GM23338 (cell line): ENCODE results near the gene PIP5K1A.

Source experiments
- CREB1 ChIP-seq: fragments of 250-450 bp; sonication (Bioruptor Pico); IDR thresholded peaks from 2 replicates; pipeline ENCODE4 v1.5.0; 2020; ENCODE audit warnings: low read depth, mild to moderate bottlenecking, moderate library complexity
- CTCF ChIP-seq, 2 experiments: fragments of 200-600 bp in 1 of 2; sonication (generic) in 1 of 2; conservative IDR thresholded peaks; 2 replicates each; pipeline versions ENCODE4 v1.5.1 to v1.6.1; 2016 to 2017; ENCODE audit warnings: antibody characterized with exemption in 2 of 2, low read depth in 2 of 2, mild to moderate bottlenecking in 2 of 2, moderate library complexity in 1 of 2
- ETS1 ChIP-seq: IDR thresholded peaks from 2 replicates; pipeline ENCODE4 v1.6.1; 2016; ENCODE audit warnings: antibody characterized with exemption
- EZH2 ChIP-seq: fragments of 200-600 bp; sonication (generic); IDR thresholded peaks from one replicate; pipeline ENCODE4 v1.8.0; 2017; ENCODE audit warnings: antibody characterized with exemption, mild to moderate bottlenecking, low read depth; ENCODE audit not compliant: unreplicated experiment
- EZH2phosphoT487 ChIP-seq: fragments of 200-600 bp; sonication (generic); IDR thresholded peaks from one replicate; pipeline ENCODE4 v1.8.1; 2018; ENCODE audit warnings: antibody characterized with exemption; ENCODE audit not compliant: unreplicated experiment
- JUNB ChIP-seq: IDR thresholded peaks from one replicate; pipeline ENCODE4 v1.6.1; 2016; ENCODE audit warnings: antibody characterized with exemption; ENCODE audit not compliant: unreplicated experiment
- NANOG ChIP-seq: IDR thresholded peaks from 2 replicates; pipeline ENCODE4 v1.6.1; 2016; ENCODE audit warnings: antibody characterized with exemption, borderline replicate concordance
- POLR2AphosphoS5 ChIP-seq: IDR thresholded peaks from 2 replicates; pipeline ENCODE4 v1.6.1; 2016; ENCODE audit warnings: antibody characterized with exemption, low read depth
- REST ChIP-seq: IDR thresholded peaks from one replicate; pipeline ENCODE4 v1.6.1; 2018; ENCODE audit warnings: antibody characterized with exemption; ENCODE audit not compliant: unreplicated experiment

GRCh38 chr1:151187205-151187604 lies 11.1 kb upstream of the PIP5K1A start:
- TF ChIP-seq CTCF (conservative IDR thresholded peaks at IDR 0.05; ENCODE audit: low read depth in 2 of 2) (no peak), REST (no peak), JUNB (no peak), POLR2AphosphoS5 (no peak), CREB1 (no peak), EZH2 (no peak), ETS1 (no peak), EZH2phosphoT487 (no peak), NANOG (no peak)
